HG02840 (cell line): ENCODE measurements around the gene RNF213.

Experiments used
- ATAC-seq: cut with Tn5 transposase; IDR thresholded peaks from one replicate; pipeline ENCODE4 v1.9.1; 2021; ENCODE audit warnings: mild to moderate bottlenecking, moderate library complexity, moderate number of reproducible peaks; ENCODE audit not compliant: unreplicated experiment, low FRiP score

Gene RNF213

DNA sequence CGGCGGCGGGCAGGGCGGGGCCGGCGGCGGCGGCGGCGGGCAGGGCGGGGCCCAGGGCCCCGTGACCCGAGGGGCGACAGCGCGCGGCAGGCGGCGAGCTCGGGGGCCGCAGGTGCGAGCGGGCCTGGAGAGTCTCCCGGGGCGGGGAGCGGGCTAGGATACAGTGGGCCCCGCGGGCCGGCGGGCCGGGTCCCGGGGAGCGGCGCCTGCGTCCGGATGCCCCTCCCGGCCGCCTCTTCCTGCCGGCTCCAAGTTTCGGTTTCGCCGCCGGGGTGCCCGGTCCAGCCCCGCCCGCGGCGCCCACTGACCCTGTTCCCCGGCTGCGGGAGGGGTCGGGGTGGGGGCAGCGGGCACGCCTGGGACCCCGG is at the start of gene RNF213:
RNF213 (plus strand) TSS at position 62 of the 368 bp plus-strand sequence. CDS start 2,830 bp downstream, outside the sequence.
- no peak for ATAC-seq

DNA sequence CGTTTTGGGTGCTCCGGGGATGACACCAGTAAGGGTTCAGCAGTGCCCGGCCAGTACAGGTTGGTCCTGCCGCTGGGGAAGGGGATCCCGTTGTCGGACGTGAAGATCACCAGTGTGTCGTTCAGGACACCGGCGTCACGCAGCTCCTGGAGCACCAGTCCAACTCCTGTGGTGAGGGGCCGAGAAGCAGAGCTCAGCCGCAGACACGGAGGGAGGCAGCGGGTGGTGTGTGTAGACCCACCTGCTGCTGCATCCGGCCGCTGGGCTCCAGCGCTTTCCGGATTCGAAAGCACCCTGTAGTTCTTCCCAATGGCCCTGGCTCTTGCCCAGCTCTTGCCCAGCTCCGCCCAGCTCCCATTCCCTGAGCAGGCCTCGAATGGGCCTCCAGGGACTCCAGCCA is 48.5 kb upstream of the RNF213 start:
- ATAC-seq: no peak

DNA sequence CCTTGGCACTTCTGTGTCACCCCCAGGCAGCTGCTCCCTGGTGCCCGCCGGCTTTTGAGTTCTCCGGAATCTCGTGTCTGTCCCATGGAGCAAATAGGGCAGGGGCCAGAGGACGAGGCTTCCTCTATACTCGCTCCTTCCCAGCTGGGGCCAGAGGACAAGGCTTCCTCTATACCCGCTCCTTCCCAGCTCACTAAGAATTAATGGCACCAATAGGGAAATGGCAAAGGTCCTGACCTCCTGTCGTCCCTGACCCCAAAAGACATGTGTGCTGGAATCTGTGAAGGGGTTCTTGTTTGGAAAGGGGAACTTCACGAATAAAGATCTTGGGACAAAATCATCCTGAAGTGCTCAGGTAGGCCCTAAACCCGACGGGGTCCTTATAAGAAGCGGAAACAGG is 48.1 kb upstream of the RNF213 start:
- no peak for ATAC-seq

GRCh38 chr17:80212962-80213642 is 47.5 kb upstream of the RNF213 start:
- ATAC-seq: no peak

- no peak for ATAC-seq
Observed at GRCh38 chr17:80213643-80213975, 47.0 kb upstream of the RNF213 start.

DNA sequence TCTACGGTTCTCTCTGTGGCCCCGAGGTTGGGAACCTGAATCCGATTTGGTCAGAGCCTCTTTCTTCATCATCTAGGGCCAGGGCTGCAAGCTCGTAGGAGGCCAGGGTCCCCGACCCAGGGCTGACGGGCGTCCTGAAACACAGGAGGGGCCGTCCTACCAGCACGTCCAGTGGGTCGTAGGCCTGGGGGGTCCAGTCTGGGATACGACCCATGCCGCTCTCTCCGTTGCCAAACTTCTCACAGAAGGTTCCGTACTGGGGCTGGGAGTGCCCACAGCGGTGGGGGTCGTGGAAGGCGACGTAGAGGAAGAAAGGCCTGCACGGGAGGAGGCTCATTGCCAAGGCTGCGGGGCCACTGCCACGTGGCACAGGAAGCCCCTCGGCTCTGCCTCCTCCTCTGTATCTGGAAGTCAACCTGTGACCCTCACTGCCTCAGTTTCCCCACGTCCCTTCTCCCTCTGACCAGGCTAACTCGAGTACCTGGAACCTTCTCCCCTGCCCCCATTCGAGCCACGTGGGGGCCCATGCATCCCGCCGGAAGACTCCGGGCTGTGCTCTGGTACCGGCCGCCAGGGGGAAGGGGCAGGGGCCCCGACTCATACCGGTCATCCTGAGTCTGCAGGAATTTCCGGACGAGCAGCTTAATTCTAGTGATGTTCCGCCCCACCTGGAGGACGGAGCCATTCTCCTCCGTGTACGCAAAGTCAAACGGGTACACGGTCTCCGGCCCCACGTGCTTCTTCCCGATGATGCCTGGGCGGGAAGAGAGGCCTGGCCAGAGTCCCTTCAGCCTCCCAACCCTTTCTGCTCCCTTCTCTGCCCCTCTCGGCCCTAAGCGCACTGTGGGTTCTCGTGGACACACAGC is 46.4 kb upstream of the RNF213 start:
- no peak for ATAC-seq

- no peak for ATAC-seq
Observed at GRCh38 chr17:80214878-80215210, 45.8 kb upstream of the RNF213 start.

DNA sequence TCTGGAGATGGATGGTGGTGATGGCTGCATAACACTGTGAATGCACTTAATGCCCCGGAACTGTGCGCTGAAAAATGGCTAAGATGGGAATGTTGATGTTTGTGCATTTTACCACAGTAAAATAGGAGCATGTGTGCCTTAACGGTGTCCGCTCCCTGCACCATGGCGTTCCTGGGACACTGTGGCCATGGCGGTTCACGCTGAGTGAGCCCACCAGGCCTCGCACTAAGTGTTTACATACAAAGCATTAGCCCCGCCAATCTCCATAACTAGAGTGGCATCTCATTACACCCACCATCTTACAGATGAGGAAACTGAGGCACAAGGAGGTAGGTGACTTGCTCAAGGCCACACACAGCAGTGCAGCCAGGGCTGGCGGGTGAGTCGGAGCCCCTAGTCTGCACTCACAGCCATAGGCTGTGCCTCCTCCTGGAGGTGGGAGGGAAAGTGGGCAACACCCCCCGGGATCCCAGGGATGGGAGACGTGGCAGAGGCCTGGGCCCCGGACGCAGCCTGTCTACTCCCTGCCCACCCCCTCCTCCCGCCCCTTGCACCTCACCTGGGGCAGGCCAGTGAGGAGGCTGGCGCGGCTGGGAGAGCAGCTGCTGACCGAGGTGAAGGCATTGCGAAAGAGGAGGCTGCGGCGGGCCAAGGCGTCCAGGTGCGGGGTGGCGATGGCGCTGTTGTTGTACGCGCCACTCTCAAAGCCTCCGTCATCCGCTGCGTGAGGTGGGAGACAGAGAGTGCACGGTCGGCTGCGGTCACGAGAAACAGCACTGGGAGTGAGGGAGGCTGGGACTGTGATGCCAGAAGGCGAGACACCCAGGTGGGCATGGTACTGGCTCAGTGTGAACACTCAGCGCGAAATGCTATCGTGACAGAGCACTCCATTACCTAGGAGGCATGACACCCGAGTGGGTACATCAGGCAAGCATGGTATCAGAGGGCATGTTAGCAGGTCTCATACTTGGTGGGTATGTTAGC is 43.9 kb upstream of the RNF213 start:
- no peak for ATAC-seq

- ATAC-seq: no peak
Observed at GRCh38 chr17:80217703-80218362, 42.8 kb upstream of the RNF213 start.

DNA sequence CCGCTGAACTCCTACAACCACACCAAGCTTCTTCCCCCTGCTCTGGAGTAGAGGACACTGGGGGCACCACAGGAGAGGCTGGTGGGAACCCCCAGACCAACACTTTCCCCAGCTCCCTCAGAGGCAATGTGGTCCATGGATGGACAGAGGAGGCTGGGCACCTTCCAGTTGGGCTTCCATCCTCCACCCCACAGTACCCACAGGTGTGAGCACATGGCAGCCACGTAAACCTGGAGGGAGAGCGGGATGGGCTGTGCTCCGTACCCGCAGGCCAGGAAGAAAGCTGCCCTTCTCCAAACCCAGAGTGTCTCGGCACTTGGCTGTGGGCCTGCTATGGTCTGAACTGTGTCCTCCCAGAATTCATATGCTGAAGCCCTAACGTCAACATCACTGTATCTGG is 42.3 kb upstream of the RNF213 start:
- no peak for ATAC-seq

- no peak for ATAC-seq
Observed at GRCh38 chr17:80219013-80219762, 41.5 kb upstream of the RNF213 start.

GRCh38 chr17:80219763-80220053 is 40.9 kb upstream of the RNF213 start:
- ATAC-seq: no peak

- no peak for ATAC-seq
Observed at GRCh38 chr17:80220054-80220735, 40.5 kb upstream of the RNF213 start, which contains the start of the genes SGSH and SLC26A11. Gene SGSH, minus strand, starts transcription at chr17:80220333. Its CDS starts 20 bp downstream, at chr17:80220313. Gene SLC26A11, plus strand, starts transcription at chr17:80220427. Its CDS starts 1,134 bp downstream, at chr17:80221561.

GRCh38 chr17:80220736-80221215 is 39.9 kb upstream of the RNF213 start:
- no peak for ATAC-seq

DNA sequence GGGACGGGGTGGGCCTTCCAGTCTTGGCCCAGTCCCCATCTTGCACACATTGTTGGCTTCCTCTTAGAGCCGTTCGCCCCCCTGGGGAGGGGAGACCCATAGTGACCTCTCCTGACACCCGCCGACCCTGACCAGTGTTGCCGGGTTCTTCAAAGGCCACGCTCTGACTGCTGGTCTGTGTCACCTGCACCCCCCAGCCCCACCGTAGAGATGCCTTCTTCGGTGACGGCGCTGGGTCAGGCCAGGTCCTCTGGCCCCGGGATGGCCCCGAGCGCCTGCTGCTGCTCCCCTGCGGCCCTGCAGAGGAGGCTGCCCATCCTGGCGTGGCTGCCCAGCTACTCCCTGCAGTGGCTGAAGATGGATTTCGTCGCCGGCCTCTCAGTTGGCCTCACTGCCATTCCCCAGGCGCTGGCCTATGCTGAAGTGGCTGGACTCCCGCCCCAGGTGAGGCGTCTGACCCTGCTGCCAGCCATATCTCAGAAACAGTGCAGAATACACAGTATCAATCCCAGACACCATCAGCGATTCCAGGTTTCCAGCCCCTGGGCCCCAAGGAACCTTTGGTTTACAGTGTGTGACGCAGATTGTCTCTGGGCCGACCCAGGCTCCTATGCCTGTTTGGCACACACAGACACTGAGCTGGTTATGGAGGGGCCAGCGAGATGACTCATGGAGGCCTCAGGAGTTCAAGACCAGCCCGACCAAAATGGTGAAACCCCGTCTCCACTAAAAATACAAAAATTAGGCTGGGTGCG is 39.1 kb upstream of the RNF213 start:
- no peak for ATAC-seq

- no peak for ATAC-seq
Observed at GRCh38 chr17:80222376-80223141, 38.1 kb upstream of the RNF213 start.

- no peak for ATAC-seq
Observed at GRCh38 chr17:80223142-80223815, 37.4 kb upstream of the RNF213 start.
